SHP77 (cell line): ENCODE results near the gene APLP2.
A peak's percentile ranks its signal among the peaks of the same experiment; 100 is the strongest.

Experiments
- DNase-seq, 2 experiments: peaks; one replicate each; lab custom pipeline; 2025; lab: John Stamatoyannopoulos, UW

The APLP2 gene

GRCh38 chr11:130145975-130146776 lies 76.5 kb downstream of the APLP2 start:
- DNase-seq = no peak

GRCh38 chr11:130146796-130147195 lies 77.1 kb downstream of the APLP2 start:
- no peak for DNase-seq

GRCh38 chr11:130148796-130149326 lies 79.2 kb downstream of the APLP2 start:
- DNase-seq = no peak

GRCh38 chr11:130150790-130151189 lies 81.1 kb downstream of the APLP2 start:
- DNase-seq = no peak

GRCh38 chr11:130151196-130151595 lies 81.5 kb downstream of the APLP2 start:
- DNase-seq = no peak

- DNase-seq = no peak
These were observed 86.7 kb downstream of the APLP2 start for GRCh38 chr11:130156108-130157022.

- no peak for DNase-seq
These were observed 87.4 kb downstream of the APLP2 start for GRCh38 chr11:130157101-130157500.

- DNase-seq = no peak
These were observed 88.1 kb downstream of the APLP2 start for GRCh38 chr11:130157840-130158239.

- DNase-seq = no peak
These were observed 89.4 kb downstream of the APLP2 start for GRCh38 chr11:130159139-130159538.

GRCh38 chr11:130159657-130160497 lies 90.2 kb downstream of the APLP2 start, which contains the start of gene ST14:
TSS of gene ST14 (plus strand) at chr11:130159782. CDS start at chr11:130159980, 198 bp downstream.
- DNase-seq = no peak

GRCh38 chr11:130160498-130161155 lies 90.9 kb downstream of the APLP2 start:
- DNase-seq = no peak

GRCh38 chr11:130161441-130162145 lies 91.9 kb downstream of the APLP2 start:
- DNase-seq = no peak

- DNase-seq = no peak
These were observed 93.0 kb downstream of the APLP2 start for GRCh38 chr11:130162733-130163132.

GRCh38 chr11:130163346-130164220 lies 93.9 kb downstream of the APLP2 start:
- peak; percentile 51 to 71 for DNase-seq

- no peak for DNase-seq
These were observed 94.5 kb downstream of the APLP2 start for GRCh38 chr11:130164221-130164570.

- DNase-seq = no peak
These were observed 96.1 kb downstream of the APLP2 start for GRCh38 chr11:130165601-130166456.

- DNase-seq = peak; percentile 52 to 61
These were observed 96.7 kb downstream of the APLP2 start for GRCh38 chr11:130166457-130166784.

- no peak for DNase-seq
These were observed 97.5 kb downstream of the APLP2 start for GRCh38 chr11:130167146-130167545.

GRCh38 chr11:130168105-130168504 lies 98.4 kb downstream of the APLP2 start:
- no peak for DNase-seq
